ENCODE data around the gene MRM3. TPM values are rescaled to one million over a fixed set of nuclear protein-coding genes. Genes with fewer than 3 reads are reported as not detected.
"Not testable (repeated sequence)": the region's sequence is repeated elsewhere in the genome, so short reads cannot be mapped to it uniquely, and the experiment has no call there.

MRM3 gene
- total RNA-seq, 1 experiment from 2014 or later: 33.4 TPM

- no peak for DNase-seq (ENCODE audit: low spot score)
These were observed 28.7 kb upstream of the MRM3 start for GRCh38 chr17:753418-753817.

DNA sequence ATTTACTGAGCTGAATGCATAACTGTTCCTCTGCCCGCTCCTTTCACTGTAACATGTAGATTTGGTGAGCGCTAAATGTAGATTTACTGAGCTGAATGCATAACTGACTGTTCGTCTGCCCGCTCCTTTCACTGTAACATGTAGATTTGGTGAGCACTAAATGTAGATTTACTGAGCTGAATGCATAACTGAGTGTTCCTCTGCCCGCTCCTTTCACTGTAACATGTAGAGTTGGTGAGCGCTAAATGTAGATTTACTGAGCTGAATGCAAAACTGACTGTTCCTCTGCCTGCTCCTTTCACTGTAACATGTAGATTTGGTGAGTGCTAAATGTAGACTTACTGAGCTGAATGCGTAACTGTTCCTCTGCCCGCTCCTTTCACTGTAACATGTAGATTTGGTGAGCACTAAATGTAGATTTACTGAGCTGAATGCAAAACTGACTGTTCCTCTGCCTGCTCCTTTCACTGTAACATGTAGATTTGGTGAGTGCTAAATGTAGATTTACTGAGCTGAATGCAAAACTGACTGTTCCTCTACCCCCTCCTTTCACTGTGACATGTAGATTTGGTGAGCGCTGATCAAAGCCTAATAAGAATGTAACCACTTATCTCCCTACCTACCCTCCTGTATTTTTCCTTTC, 26.7 kb upstream of the MRM3 start:
- DNase-seq (ENCODE audit: low spot score): not testable (repeated sequence)

DNA sequence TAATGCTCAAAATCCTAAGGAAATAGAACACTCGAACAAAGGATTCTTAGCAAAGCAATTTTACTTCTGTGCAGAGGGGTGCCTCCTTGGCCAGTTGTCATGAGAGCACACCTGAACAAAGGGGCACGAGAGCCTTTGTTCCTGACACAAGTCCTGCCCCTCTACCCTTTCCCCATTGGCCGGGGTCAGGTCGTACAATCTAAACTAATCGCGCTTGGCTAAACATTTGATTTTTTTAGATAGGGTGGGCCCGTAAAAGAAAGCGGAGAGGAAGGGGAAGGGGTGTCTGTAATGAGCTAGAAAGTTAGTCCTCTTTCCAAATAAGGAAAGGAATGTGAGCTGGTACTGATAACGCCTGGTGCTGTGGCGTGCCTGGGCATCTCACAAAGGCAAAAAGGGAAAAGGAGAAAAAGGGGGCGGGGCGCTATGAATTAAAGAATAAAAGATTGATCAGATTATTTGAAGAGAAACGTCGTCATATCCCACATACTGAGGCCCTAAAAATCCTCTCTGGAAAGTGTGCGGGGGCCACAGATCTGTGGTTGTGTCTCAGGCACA, 26.1 kb upstream of the MRM3 start:
- DNase-seq (ENCODE audit: low spot score): not testable (repeated sequence)

DNA sequence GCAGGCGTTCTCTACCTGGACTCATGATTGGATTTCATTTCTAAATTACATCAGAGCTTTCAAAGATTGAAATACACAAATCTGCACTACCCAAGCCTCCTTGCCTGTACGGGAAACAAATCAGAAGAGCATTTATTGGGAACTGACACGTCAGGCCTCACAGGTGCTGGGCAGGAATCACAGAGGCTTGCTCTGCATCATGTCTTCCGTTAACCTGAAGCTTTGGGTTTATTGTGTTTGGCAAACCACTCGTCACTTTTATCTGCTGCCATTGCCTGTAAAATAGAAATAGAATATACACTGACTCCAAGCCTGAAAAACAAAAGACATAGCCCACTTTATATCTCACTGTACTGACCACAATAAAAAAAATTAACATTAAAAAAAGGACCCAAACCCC, 22.2 kb upstream of the MRM3 start:
- no peak for DNase-seq (ENCODE audit: low spot score)

DNA sequence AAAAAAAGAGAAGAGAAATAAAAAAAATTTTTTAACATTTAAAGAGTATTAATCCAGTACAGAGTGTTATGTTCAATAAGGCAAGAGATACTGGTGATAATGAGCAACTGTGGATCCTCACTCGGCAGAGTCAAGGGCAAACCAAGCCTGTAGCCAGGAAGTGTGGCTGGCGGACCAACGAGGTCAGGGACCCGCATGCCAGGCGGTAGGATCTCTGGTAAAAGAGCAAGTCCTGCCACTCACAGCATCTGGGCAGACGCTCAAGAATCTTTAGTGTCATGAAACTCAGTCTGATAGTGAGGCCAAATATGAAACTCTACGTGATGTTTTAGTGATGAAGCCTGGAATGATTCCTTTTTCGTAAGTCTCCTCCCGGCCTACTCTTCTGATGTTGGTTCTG, 21.8 kb upstream of the MRM3 start:
- no peak for DNase-seq (ENCODE audit: low spot score)

DNA sequence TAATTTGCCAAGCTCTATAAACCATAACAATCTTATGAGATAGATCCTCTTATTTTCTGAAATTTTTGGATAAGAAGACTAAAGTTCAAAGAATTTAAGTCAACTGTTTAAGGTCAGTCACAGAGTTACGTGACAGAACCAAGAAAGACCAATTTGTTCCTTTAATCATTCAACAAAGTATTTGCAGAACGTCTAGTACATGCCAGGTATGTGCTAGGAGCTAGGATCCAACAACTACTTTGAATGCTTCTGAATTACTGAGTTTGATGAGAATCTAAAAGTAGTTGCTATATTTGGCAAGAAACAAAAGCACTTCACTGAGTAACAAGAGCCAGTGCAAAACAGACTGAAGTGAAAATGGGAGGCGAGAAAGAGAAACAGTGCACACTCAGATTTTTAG, 15.1 kb upstream of the MRM3 start:
- no peak for DNase-seq (ENCODE audit: low spot score)

DNA sequence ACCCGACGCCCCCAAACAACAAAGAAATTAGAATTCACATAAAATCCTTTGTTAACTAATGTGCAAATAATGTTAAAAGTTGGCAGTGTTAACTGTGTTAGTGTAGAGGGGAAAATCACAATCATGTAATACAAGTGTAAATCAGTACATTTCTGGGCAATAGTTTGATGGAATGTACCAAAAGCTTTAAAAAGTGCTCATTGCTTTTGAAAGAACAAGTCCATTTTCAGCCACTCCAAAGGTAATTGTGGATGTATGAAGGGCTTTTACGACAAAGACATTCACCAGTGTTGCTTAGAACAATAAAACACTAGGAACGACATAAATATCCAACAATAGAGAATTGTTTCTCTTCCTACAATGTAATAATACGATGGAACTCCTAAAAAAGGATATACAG, 9.1 kb upstream of the MRM3 start:
- DNase-seq (ENCODE audit: low spot score): no peak

- no peak for DNase-seq (ENCODE audit: low spot score)
These were observed 8.5 kb upstream of the MRM3 start for GRCh38 chr17:773467-774312.

- DNase-seq (ENCODE audit: low spot score): no peak
These were observed 7.9 kb upstream of the MRM3 start for GRCh38 chr17:774313-774584.

- DNase-seq (ENCODE audit: low spot score): no peak
These were observed 4.1 kb upstream of the MRM3 start for GRCh38 chr17:778096-778495.

DNA sequence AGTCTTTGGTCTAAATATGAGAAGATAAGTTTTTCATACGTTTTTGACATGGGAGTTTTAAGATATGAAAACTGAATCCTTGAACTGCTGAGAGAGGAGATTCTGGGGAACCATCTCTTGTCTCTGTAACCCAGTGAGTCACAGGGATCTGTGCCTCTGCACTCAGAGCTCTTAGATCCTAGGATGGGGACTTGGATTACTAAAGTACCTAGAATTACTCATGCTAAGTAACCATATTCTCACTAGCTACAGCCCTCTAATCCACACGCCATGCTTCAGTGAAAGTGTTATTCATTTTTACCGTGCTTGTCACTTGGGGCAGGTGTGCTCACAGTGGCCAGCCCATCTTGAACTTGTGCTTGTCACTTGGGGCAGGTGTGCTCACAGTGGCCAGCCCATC, 2.0 kb downstream of the MRM3 start:
- DNase-seq (ENCODE audit: low spot score): no peak

GRCh38 chr17:785901-786300, 3.7 kb downstream of the MRM3 start:
- DNase-seq (ENCODE audit: low spot score): not testable (repeated sequence)

- no peak for DNase-seq (ENCODE audit: low spot score)
These were observed 5.6 kb downstream of the MRM3 start for GRCh38 chr17:787641-788221.

GRCh38 chr17:788551-788950, 6.4 kb downstream of the MRM3 start:
- no peak for DNase-seq (ENCODE audit: low spot score)

DNA sequence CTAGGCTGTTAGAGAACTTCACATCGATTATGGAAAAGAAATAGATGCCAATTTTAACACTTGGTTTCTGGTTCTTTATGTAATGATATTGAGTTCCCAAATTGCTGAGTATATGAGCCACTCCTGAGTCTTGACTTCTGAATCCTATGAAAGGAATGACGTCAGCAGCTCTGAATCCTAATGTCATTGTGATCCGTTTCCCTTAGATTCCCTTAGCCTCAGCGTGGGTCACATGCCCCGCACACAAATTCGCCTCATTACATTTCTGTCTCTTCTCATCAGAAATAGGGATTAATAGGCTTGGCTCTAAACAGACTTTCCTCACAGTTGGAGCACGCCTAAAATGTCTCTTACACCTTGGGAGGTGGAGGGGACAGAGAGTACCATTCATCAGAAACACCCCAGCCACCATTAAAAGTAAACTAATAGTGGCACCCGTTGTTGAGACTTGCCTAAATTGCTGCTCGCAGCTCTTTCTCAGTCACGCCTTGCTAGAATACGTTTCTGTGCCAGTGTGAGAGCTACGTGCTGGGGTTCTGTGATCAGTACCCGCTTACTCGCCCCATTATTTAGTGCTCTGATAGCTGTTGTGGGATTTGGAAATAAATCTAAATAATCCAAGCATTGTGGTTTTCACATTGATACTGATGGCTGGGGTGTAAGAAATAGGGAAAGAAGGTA, 7.1 kb downstream of the MRM3 start:
- DNase-seq (ENCODE audit: low spot score): no peak

- not testable (repeated sequence) for DNase-seq (ENCODE audit: low spot score)
These were observed 8.0 kb downstream of the MRM3 start for GRCh38 chr17:789931-790873.

DNA sequence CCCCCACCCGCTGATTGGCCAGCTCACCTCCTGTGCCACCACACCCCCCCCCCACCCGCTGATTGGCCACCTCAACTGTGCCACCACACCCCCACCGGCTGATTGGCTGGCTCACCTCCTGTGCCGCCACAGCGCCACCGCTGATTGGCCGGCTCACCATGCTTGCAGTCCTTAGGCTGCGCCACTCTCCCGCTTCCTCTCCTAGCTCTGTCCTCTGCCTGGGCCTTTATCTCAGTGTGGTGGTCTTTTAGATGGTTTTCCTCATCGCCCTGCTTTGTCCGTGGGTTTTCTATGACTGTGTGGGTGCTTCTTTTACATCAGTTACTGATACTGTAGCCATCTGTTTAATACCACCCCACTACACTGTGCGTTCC, 8.7 kb downstream of the MRM3 start:
- DNase-seq (ENCODE audit: low spot score): not testable (repeated sequence)

DNA sequence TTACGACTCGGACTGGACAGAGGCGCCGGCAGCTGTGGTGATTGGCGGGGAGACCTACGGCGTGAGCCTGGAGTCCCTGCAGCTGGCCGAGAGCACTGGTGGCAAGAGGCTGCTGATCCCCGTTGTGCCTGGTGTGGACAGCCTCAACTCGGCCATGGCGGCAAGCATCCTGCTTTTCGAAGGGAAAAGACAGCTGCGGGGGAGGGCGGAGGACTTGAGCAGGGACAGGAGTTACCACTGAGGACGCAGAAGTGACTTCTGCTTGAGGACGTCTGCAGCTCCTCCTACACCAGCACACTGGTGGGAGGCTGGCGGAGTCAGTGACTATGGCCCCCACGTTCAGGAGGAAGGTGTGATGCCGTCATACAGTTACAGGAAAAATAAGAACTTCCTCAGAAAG, 9.7 kb downstream of the MRM3 start:
- no peak for DNase-seq (ENCODE audit: low spot score)

- DNase-seq (ENCODE audit: low spot score): no peak
These were observed 10.1 kb downstream of the MRM3 start for GRCh38 chr17:792277-792676.

DNA sequence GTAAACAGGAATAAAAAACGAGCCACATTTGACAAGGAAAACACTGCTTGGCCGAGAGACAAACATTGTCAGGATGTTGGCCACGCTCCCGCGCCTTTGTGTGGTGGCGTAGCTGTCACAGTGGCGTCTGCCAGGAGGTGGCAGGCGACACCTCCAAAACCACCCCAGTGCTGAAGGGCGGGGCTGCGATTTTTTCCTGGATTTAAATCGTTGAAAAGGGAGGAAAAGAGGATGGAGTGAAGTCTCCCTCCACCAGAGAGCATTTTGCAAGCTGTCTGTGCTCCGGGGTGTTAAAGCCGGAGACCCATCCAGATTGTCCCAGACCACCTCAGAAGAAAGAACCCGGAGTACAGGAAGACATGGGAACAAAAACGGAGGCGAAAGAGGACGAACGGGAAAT, 12.7 kb downstream of the MRM3 start:
- DNase-seq (ENCODE audit: low spot score): peak; percentile 79

DNA sequence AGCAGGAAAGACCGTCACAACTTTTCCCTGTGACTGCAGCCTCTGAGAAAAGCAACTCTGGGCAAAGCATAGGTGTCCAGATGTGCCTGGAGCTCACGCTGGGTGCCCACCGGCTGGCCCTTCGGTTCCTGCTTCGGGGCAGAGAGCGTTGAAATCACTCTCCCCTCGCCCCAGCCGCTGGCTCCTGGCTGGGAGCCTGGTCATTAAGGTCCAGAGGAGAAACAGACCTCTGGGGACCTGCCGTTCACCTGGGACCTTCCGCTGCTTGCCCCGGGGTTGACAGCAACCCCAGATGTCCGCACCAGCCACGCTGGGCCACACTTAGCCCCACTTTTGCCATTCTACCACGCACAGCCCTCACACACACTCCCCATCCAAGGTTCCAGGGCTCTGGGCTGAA, 13.1 kb downstream of the MRM3 start:
- DNase-seq (ENCODE audit: low spot score): no peak
